Measurements from ENCODE around the gene HNRNPR. TPM values are rescaled to one million over a fixed set of nuclear protein-coding genes. Genes with fewer than 3 reads are reported as not detected.

HNRNPR gene
- total and polyA plus RNA-seq, 9 of the 15 experiments (the other 6 are each of a cell fraction or from before 2014, with no cell fraction given): 80.9 to 372 (median 301) TPM

GRCh38 chr1:23367791-23368561 lies 23.9 kb upstream of the HNRNPR start (continued):
- TF ChIP-seq, protein P1, sequence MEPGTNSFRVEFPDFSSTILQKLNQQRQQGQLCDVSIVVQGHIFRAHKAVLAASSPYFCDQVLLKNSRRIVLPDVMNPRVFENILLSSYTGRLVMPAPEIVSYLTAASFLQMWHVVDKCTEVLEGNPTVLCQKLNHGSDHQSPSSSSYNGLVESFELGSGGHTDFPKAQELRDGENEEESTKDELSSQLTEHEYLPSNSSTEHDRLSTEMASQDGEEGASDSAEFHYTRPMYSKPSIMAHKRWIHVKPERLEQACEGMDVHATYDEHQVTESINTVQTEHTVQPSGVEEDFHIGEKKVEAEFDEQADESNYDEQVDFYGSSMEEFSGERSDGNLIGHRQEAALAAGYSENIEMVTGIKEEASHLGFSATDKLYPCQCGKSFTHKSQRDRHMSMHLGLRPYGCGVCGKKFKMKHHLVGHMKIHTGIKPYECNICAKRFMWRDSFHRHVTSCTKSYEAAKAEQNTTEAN (CRISPR knock-in tag; IDR thresholded peaks at IDR 0.05): 0 out of 2 replicates have a peak, but pooled peaks have one; percentile 24
- TF ChIP-seq NFYB (IDR thresholded peaks at IDR 0.05; ENCODE audit: extremely low read depth, insufficient read length) (peak; percentile 94), ZFP30 (CRISPR knock-in tag; IDR thresholded peaks at IDR 0.05; ENCODE audit: borderline replicate concordance) (no peak), KLF13 (tag; IDR thresholded peaks at IDR 0.05; ENCODE audit: borderline replicate concordance, low read depth) (peak; percentile 67; the same call in 1 of the 2 replicates), ZNF764 (CRISPR knock-in tag; IDR thresholded peaks at IDR 0.05; ENCODE audit: low read depth) (0 out of 2 replicates have a peak, but pooled peaks have one; percentile 23), SIRT6 (IDR thresholded peaks at IDR 0.05; ENCODE audit: low read depth, low read length) (no peak), SRSF9 (IDR thresholded peaks at IDR 0.05; ENCODE audit: borderline replicate concordance, low read depth, low read length) (no peak), ZBTB7A (IDR thresholded peaks at IDR 0.05; ENCODE audit: borderline replicate concordance, control insufficient read depth, low read depth, low read length) (peak; percentile 99), BCOR (IDR thresholded peaks at IDR 0.05) (peak; percentile 55; the same call in 1 of the 2 replicates), GATAD2A (IDR thresholded peaks at IDR 0.05) (peak; percentile 80; the same call in 1 of the 2 replicates), SMAD1 (IDR thresholded peaks at IDR 0.05; ENCODE audit: low read depth, low read length, partially characterized antibody) (no peak), MTA3 (IDR thresholded peaks at IDR 0.05; ENCODE audit: borderline replicate concordance) (peak; percentile 69; the same call in 1 of the 2 replicates), SMAD4 (CRISPR knock-in tag; conservative IDR thresholded peaks at IDR 0.05) (peak; percentile 41), XRCC4 (IDR thresholded peaks at IDR 0.05; ENCODE audit: extremely low read depth, insufficient read depth, insufficient read length) (no peak), MECOM (CRISPR knock-in tag; IDR thresholded peaks at IDR 0.05) (no peak), MED1 (CRISPR knock-in tag; IDR thresholded peaks at IDR 0.05; ENCODE audit: borderline replicate concordance) (no peak), ZNF124 (CRISPR knock-in tag; IDR thresholded peaks at IDR 0.05) (no peak), ZNF263 (CRISPR knock-in tag; IDR thresholded peaks at IDR 0.05; ENCODE audit: borderline replicate concordance) (no peak), POU5F1 (IDR thresholded peaks at IDR 0.05; ENCODE audit: borderline replicate concordance, low read depth, low read length, partially characterized antibody) (no peak)
- TF ChIP-seq, protein P2, sequence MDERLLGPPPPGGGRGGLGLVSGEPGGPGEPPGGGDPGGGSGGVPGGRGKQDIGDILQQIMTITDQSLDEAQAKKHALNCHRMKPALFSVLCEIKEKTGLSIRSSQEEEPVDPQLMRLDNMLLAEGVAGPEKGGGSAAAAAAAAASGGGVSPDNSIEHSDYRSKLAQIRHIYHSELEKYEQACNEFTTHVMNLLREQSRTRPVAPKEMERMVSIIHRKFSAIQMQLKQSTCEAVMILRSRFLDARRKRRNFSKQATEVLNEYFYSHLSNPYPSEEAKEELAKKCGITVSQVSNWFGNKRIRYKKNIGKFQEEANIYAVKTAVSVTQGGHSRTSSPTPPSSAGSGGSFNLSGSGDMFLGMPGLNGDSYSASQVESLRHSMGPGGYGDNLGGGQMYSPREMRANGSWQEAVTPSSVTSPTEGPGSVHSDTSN (CRISPR knock-in tag; IDR thresholded peaks at IDR 0.05; ENCODE audit: low read depth): peak; percentile 66
- TF ChIP-seq, protein P2 (tag; conservative IDR thresholded peaks at IDR 0.05; ENCODE audit: low read depth): peak; percentile 99

All from K562 (cell line).